LNCAP (cell line): Measurements from ENCODE around the gene PSMD14.

ENCODE experiments used
- TF ChIP-seq, protein P1 (sequence below): fragments of 450-650 bp; IDR thresholded peaks from 2 replicates; pipeline ENCODE4 v1.5.1; 2017; ENCODE audit warnings: mild to moderate bottlenecking

The PSMD14 gene

GRCh38 chr2:161426922-161427663 is 118.9 kb downstream of the PSMD14 start:
- TF ChIP-seq, protein P1, sequence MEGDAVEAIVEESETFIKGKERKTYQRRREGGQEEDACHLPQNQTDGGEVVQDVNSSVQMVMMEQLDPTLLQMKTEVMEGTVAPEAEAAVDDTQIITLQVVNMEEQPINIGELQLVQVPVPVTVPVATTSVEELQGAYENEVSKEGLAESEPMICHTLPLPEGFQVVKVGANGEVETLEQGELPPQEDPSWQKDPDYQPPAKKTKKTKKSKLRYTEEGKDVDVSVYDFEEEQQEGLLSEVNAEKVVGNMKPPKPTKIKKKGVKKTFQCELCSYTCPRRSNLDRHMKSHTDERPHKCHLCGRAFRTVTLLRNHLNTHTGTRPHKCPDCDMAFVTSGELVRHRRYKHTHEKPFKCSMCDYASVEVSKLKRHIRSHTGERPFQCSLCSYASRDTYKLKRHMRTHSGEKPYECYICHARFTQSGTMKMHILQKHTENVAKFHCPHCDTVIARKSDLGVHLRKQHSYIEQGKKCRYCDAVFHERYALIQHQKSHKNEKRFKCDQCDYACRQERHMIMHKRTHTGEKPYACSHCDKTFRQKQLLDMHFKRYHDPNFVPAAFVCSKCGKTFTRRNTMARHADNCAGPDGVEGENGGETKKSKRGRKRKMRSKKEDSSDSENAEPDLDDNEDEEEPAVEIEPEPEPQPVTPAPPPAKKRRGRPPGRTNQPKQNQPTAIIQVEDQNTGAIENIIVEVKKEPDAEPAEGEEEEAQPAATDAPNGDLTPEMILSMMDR: no peak

DNA sequence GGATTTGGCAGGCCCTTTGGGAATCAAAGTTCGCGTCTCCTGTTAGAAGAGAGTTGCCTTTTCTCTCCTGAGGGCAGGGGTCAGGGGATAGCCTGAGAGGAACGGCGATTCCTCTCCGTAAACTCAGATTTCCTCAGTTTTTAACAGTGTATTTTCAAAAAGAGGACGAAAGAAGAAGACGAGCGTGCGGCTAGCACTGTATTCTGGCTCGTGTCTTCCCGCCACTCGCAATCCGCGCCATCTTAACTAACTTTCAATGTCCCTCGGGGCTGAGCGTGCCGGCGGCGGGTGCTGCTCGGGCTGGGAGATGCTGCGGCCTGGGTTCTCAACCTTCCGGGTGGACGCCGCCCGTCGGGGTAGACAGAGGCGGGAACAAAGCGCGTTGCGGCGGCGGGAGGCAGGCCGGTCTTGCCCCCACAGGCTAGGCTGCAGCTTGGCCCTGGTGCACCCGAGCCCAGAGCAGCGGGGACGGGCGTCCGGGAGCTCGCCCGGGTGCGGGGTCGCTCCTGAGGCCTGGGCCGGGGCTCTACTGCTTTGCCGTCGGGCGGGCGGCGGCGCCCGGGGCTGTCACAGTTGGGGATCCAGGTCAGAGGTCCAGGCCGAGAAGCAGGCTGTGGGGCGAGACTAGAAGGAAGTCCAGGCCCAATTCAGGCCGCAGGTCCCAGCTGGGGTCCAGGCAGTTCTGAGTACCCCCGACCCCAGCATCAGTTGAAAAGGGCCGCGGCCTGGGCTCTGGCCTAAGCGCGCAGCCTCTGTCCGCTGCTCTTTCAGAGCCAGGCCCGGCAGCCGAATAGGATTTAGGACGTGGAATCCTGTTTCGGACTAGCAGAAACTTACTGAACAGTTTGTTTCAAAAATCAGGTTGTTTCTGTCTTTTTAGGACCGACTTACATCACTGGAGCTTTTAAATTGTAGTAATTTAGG is 119.7 kb downstream of the PSMD14 start:
- TF ChIP-seq, protein P1: no peak

- TF ChIP-seq, protein P1: no peak
These were observed 122.2 kb downstream of the PSMD14 start for GRCh38 chr2:161430386-161430785.

DNA sequence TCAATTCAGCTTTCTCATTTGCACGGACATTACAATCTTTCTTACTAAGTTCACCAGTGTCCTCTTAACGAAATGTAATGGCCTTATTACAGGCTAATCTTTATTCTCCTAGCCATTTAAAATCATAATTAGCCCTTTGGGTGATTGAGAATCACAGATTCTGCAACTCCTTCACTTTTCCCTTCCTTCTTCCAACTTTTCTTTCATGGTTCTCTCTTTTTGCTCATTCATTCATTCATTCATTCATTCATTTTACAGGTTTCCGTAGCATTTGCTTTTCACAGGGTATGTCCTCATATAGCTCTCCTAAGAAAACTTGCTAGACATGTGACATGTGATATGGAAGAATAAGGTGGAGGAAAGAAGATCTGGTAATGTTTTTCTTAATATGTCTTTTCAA is 123.9 kb downstream of the PSMD14 start:
- TF ChIP-seq, protein P1: no peak

DNA sequence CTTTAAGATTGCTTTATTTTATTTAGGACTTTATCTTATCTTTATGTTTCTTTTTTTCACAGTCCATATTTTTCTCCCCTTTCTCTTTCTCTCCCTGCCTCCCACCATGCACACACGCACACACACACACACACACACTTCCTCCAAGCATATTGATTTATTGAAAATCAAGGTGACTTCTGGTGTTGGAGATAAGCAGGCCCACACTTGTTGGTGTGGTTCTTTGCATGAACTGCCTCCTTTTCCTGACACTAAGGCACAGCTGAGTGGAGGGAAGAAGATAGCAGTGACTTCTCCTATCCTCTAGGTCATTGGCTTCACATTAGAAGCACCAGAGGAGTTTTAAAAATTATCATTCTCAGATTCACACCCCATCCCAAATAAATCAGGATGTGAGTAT is 125.9 kb downstream of the PSMD14 start:
- TF ChIP-seq, protein P1: no peak

- TF ChIP-seq, protein P1: no peak
These were observed 128.2 kb downstream of the PSMD14 start for GRCh38 chr2:161436411-161436810.

DNA sequence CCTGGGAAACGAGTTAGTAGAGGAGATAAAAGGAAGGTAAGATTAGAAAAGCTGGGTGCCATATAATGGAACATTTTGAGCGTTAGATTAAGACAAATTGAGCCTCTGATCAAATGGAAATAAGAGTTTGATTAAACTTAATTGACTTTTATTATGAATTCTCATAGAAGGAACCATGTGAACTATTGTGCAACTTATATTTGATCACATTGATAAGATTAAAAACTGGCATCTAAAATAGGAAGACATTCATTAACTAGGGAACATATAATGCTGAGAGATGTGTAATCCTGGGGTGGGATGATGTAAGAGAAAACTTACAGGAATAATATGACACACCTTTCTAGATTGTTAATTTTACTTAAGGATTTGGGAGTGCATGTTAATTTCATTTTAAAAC is 130.4 kb downstream of the PSMD14 start:
- TF ChIP-seq, protein P1: no peak
